GM12875 (cell line): Measurements from ENCODE around the gene R3HDM4.

Source experiments
- H3K4me3 ChIP-seq: one replicate; pipeline ENCODE4 v1.5.1; 2011; ENCODE audit warnings: low read depth, low read length, control low read depth
- CTCF ChIP-seq: IDR thresholded peaks from 2 replicates; pipeline ENCODE4 v1.5.1; 2011; ENCODE audit warnings: low read depth, mild to moderate bottlenecking, control low read depth, inconsistent platforms, low read length, moderate library complexity, borderline replicate concordance; ENCODE audit not compliant: insufficient read depth

Gene R3HDM4

GRCh38 chr19:944171-944567, 31.1 kb upstream of the R3HDM4 start:
- H3K4me3 ChIP-seq, result no peak overlapping the region
- TF ChIP-seq CTCF, result no peak

- no peak for TF ChIP-seq CTCF
- no peak overlapping the region for H3K4me3 ChIP-seq
These were observed 30.6 kb upstream of the R3HDM4 start for GRCh38 chr19:943551-944170.

- no peak overlapping the region for H3K4me3 ChIP-seq
- no peak for TF ChIP-seq CTCF
These were observed 29.2 kb upstream of the R3HDM4 start for GRCh38 chr19:942133-942645.

GRCh38 chr19:941292-942132, 28.5 kb upstream of the R3HDM4 start:
- H3K4me3 ChIP-seq, result peak overlapping the region; percentile 37
- TF ChIP-seq CTCF, result no peak

- no peak for TF ChIP-seq CTCF
- H3K4me3 ChIP-seq, result peak overlapping the region; percentile 46
These were observed 27.7 kb upstream of the R3HDM4 start for GRCh38 chr19:940591-941291.

DNA sequence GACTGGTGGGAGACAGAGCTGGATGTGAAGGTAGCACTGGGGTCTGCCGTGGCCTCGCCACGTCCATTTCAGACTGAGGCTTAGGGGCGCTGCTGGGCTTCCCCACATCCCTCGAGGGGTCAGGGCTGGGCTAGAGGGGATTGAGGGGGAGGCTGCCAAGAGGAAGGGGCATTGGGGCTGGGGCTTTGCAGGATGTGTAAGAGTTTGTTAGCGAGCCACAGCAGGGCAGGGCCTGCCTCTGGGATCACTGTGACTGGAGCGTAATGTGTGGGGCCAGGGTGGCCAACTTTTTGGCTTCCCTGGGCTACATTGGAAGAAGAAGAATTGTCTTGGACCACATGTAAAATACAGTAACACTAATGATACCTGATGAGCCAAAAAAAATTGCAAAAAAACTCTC, 26.9 kb upstream of the R3HDM4 start:
- TF ChIP-seq CTCF, result no peak
- H3K4me3 ChIP-seq, result no peak overlapping the region

- no peak overlapping the region for H3K4me3 ChIP-seq
- no peak for TF ChIP-seq CTCF
These were observed 26.4 kb upstream of the R3HDM4 start for GRCh38 chr19:939439-939838.
